Posterior cingulate gyrus (tissue), 11 donors: ENCODE measurements around the gene SYNE1.

Experiments
- DNase-seq, 10 donors: peaks; one replicate each; pipeline versions ENCODE4 v3.0.0 to v3.0.0-alpha.2; 2020 to 2021; ENCODE audit warnings: mixed read lengths in 3 of 10
- intact Hi-C: fragments of 100-400 bp; cut with DNase I; formaldehyde crosslinking; loops from one replicate; pipeline ENCODE4 v1.15.1; 2023

SYNE1 gene

GRCh38 chr6:152259234-152259633 lies 377.9 kb downstream of the SYNE1 start:
- DNase-seq, result no peak
- intact Hi-C loops, result no loop called here

GRCh38 chr6:152257581-152257980 lies 379.6 kb downstream of the SYNE1 start:
- intact Hi-C loops, result no loop called here
- no peak for DNase-seq

- no peak for DNase-seq
- intact Hi-C loops, result no loop called here
Measured at GRCh38 chr6:152250127-152250526, 387.0 kb downstream of the SYNE1 start.

GRCh38 chr6:152248980-152249379 lies 388.2 kb downstream of the SYNE1 start:
- intact Hi-C loops, result no loop called here

GRCh38 chr6:152246554-152247337 lies 390.4 kb downstream of the SYNE1 start:
- intact Hi-C loops, result no loop called here
- no peak for DNase-seq

More at GRCh38 chr6:152248980-152249379, 388.2 kb downstream of the SYNE1 start:
- no peak for DNase-seq

- intact Hi-C loops, result no loop called here
- no peak for DNase-seq
Measured at GRCh38 chr6:152244998-152245630, 392.0 kb downstream of the SYNE1 start.

- intact Hi-C loops, result no loop called here
- no peak for DNase-seq
Measured at GRCh38 chr6:152241013-152241766, 396.0 kb downstream of the SYNE1 start.

GRCh38 chr6:152240436-152240835 lies 396.7 kb downstream of the SYNE1 start:
- intact Hi-C loops, result no loop called here
- no peak for DNase-seq

- intact Hi-C loops, result no loop called here
Measured at GRCh38 chr6:152236370-152237097, 400.6 kb downstream of the SYNE1 start.

GRCh38 chr6:152233547-152234320 lies 403.4 kb downstream of the SYNE1 start:
- peak in 1 of 10 donors; percentile 63 for DNase-seq
- intact Hi-C loops, result no loop called here

More at GRCh38 chr6:152236370-152237097, 400.6 kb downstream of the SYNE1 start:
- DNase-seq, result peak in 6 of 10 donors; percentile 14 to 87 (median 34)

GRCh38 chr6:152232501-152233151 lies 404.5 kb downstream of the SYNE1 start:
- no peak for DNase-seq
- intact Hi-C loops, result no loop called here

- intact Hi-C loops, result no loop called here
- DNase-seq, result no peak
Measured at GRCh38 chr6:152229330-152229729, 407.8 kb downstream of the SYNE1 start.

GRCh38 chr6:152226119-152226518 lies 411.0 kb downstream of the SYNE1 start:
- intact Hi-C loops, result no loop called here
- no peak for DNase-seq

- DNase-seq, result no peak
- intact Hi-C loops, result no loop called here
Measured at GRCh38 chr6:152225241-152225934, 411.8 kb downstream of the SYNE1 start.

- intact Hi-C loops, result no loop called here
- peak in 1 of 10 donors; percentile 63 for DNase-seq
Measured at GRCh38 chr6:152223636-152224035, 413.5 kb downstream of the SYNE1 start.

GRCh38 chr6:152221806-152222628 lies 415.1 kb downstream of the SYNE1 start:
- intact Hi-C loops, result no loop called here
- no peak for DNase-seq

- DNase-seq, result no peak
Measured at GRCh38 chr6:152220786-152221185, 416.4 kb downstream of the SYNE1 start.

GRCh38 chr6:152218887-152219286 lies 418.3 kb downstream of the SYNE1 start:
- intact Hi-C loops, result no loop called here
- DNase-seq, result no peak

More at GRCh38 chr6:152220786-152221185, 416.4 kb downstream of the SYNE1 start:
- intact Hi-C loops, result no loop called here
